Panc1 (cell line): ENCODE measurements around the gene THRB. TPM values are rescaled to one million over a fixed set of nuclear protein-coding genes. Genes with fewer than 3 reads are reported as not detected.

Source experiments
- ATAC-seq: fragments of 200-7000 bp; cut with Tn5 transposase; 2 replicates; pipeline ENCODE4 v1.9.1; 2020; ENCODE audit warnings: mild to moderate bottlenecking, moderate library complexity
- BruUV-seq: library from RNA; stranded (reverse); fragments of 400-500 nt; replicated peaks from 2 replicates; lab custom pipeline; 2021; lab: Mats Ljungman, UMichigan
- CTCF ChIA-PET: fragments of 300-600 bp; sonication (Branson Sonifier 250); formaldehyde crosslinking; loops from one replicate; lab custom pipeline; 2022; ENCODE audit warnings: antibody characterized with exemption; lab: Charles Lee
- POLR2A ChIA-PET: fragments of 300-600 bp; sonication (Branson Sonifier 250); formaldehyde crosslinking; loops from one replicate; lab custom pipeline; 2022; ENCODE audit warnings: antibody characterized with exemption; lab: Charles Lee
- DNase-seq: peaks from one replicate; pipeline ENCODE4 v3.0.0-alpha.2; 2010; ENCODE audit warnings: low read depth, low spot score
- H3K27ac ChIP-seq: 2 replicates; pipeline ENCODE4 v1.5.1; 2011; ENCODE audit warnings: mild to moderate bottlenecking, low read length, inconsistent platforms
- H3K27me3 ChIP-seq: fragments of 200-500 bp; sonication (Bioruptor generic); 2 replicates; pipeline ENCODE4 v1.6.0; 2014; ENCODE audit warnings: low read length, inconsistent platforms; ENCODE audit not compliant: control insufficient read depth, insufficient read depth
- H3K36me3 ChIP-seq: fragments of 200-500 bp; sonication (Bioruptor generic); 2 replicates; pipeline ENCODE4 v1.5.1; 2014; ENCODE audit warnings: inconsistent platforms, mild to moderate bottlenecking, low read length, moderate library complexity; ENCODE audit not compliant: control insufficient read depth, insufficient read depth
- H3K4me1 ChIP-seq: 2 replicates; pipeline ENCODE4 v1.5.1; 2011; ENCODE audit warnings: inconsistent platforms, mild to moderate bottlenecking, low read length, moderate library complexity; ENCODE audit not compliant: control insufficient read depth, insufficient read depth
- H3K4me3 ChIP-seq, 2 experiments: 2 replicates each; pipeline ENCODE4 v1.5.1; 2011 to 2012; ENCODE audit warnings: low read depth in 2 of 2, low read length in 2 of 2, mild to moderate bottlenecking in 2 of 2, inconsistent platforms in 1 of 2, moderate library complexity in 1 of 2
- H3K9me3 ChIP-seq: fragments of 200-500 bp; sonication (Bioruptor generic); 2 replicates; pipeline ENCODE4 v1.5.1; 2014; ENCODE audit warnings: low read depth, mild to moderate bottlenecking, inconsistent platforms, low read length, moderate library complexity; ENCODE audit not compliant: control insufficient read depth, insufficient read depth
- POLR2AphosphoS5 ChIP-seq: IDR thresholded peaks from 2 replicates; pipeline ENCODE4 v1.6.1; 2012; ENCODE audit warnings: mild to moderate bottlenecking, low read depth, low read length, moderate library complexity
- SIN3A ChIP-seq: IDR thresholded peaks from 2 replicates; pipeline ENCODE4 v1.6.1; 2012; ENCODE audit warnings: low read depth, mild to moderate bottlenecking, low read length, moderate library complexity, borderline replicate concordance; ENCODE audit not compliant: insufficient read depth
- TCF7L2 ChIP-seq: IDR thresholded peaks from 2 replicates; pipeline ENCODE4 v1.6.1; 2011; ENCODE audit warnings: mild to moderate bottlenecking, low read depth, low read length, inconsistent platforms
- in situ Hi-C: cut with HindIII; loops from 2 replicates; pipeline ENCODE4 v1.10.0; 2016; ENCODE audit warnings: low sequenced_read_pairs, low pct_unique_long_range_greater_than_20kb
- intact Hi-C: fragments of 100-400 bp; cut with micrococcal nuclease; formaldehyde crosslinking; loops from one replicate; pipeline ENCODE4 v1.10.0; 2022; ENCODE audit not compliant: unreplicated experiment
- total RNA-seq: library from RNA; stranded (reverse); gene quantifications from one replicate; pipeline ENCODE4 v1.2.1, GENCODE V29; 2021; ENCODE audit not compliant: unreplicated experiment
- TF ChIP-seq, protein P1 (sequence below): fragments of 450-650 bp; IDR thresholded peaks from 2 replicates; pipeline ENCODE4 v1.5.1; 2017; ENCODE audit warnings: mild to moderate bottlenecking
- TF ChIP-seq, protein P2 (sequence below), 2 experiments: IDR thresholded peaks; 2 replicates each; pipeline ENCODE4 v1.6.1; 2011 to 2012; ENCODE audit warnings: low read depth in 2 of 2, control low read depth in 1 of 2, low read length in 1 of 2, mild to moderate bottlenecking in 1 of 2, moderate library complexity in 1 of 2; ENCODE audit not compliant: insufficient read depth in 1 of 2

THRB gene
- total RNA-seq, 1 experiment from 2014 or later = 3.9 TPM

DNA sequence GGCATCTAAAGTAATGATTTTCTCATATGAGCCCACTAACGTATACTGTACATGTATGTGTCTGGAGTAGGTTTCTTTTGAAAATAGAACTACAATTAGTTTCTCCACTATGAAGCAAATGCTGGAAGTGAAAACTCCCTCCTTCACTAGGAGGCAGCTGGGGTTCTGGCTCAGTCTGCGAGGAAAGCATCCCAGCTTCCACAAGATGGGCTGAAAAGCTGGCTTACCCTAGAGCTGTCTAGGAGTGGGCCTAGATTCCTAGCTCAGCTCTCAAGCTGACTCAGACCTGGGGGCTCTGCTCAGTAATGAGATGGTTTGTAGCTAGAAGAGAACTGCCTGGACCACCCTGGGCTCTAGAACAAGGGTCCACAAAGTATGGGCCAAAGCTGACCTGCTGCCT, 268.3 kb downstream of the THRB start:
- ATAC-seq (no peak), DNase-seq (no peak)
- in situ Hi-C loops (no loop called here), intact Hi-C loops (no loop called here)
- Histone ChIP-seq H3K27ac (no peak overlapping the region), H3K4me1 (no peaks in the 10 kb centered on the region), H3K9me3 (no peaks in the 10 kb centered on the region), H3K4me3 (no peak overlapping the region), H3K27me3 (no peaks in the 10 kb centered on the region), H3K36me3 (no peaks in the 10 kb centered on the region)
- TF ChIP-seq SIN3A (no peak), POLR2AphosphoS5 (no peak), TCF7L2 (no peak)
- TF ChIP-seq, protein P1, sequence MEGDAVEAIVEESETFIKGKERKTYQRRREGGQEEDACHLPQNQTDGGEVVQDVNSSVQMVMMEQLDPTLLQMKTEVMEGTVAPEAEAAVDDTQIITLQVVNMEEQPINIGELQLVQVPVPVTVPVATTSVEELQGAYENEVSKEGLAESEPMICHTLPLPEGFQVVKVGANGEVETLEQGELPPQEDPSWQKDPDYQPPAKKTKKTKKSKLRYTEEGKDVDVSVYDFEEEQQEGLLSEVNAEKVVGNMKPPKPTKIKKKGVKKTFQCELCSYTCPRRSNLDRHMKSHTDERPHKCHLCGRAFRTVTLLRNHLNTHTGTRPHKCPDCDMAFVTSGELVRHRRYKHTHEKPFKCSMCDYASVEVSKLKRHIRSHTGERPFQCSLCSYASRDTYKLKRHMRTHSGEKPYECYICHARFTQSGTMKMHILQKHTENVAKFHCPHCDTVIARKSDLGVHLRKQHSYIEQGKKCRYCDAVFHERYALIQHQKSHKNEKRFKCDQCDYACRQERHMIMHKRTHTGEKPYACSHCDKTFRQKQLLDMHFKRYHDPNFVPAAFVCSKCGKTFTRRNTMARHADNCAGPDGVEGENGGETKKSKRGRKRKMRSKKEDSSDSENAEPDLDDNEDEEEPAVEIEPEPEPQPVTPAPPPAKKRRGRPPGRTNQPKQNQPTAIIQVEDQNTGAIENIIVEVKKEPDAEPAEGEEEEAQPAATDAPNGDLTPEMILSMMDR = no peak
- TF ChIP-seq, protein P2, sequence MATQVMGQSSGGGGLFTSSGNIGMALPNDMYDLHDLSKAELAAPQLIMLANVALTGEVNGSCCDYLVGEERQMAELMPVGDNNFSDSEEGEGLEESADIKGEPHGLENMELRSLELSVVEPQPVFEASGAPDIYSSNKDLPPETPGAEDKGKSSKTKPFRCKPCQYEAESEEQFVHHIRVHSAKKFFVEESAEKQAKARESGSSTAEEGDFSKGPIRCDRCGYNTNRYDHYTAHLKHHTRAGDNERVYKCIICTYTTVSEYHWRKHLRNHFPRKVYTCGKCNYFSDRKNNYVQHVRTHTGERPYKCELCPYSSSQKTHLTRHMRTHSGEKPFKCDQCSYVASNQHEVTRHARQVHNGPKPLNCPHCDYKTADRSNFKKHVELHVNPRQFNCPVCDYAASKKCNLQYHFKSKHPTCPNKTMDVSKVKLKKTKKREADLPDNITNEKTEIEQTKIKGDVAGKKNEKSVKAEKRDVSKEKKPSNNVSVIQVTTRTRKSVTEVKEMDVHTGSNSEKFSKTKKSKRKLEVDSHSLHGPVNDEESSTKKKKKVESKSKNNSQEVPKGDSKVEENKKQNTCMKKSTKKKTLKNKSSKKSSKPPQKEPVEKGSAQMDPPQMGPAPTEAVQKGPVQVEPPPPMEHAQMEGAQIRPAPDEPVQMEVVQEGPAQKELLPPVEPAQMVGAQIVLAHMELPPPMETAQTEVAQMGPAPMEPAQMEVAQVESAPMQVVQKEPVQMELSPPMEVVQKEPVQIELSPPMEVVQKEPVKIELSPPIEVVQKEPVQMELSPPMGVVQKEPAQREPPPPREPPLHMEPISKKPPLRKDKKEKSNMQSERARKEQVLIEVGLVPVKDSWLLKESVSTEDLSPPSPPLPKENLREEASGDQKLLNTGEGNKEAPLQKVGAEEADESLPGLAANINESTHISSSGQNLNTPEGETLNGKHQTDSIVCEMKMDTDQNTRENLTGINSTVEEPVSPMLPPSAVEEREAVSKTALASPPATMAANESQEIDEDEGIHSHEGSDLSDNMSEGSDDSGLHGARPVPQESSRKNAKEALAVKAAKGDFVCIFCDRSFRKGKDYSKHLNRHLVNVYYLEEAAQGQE (IDR thresholded peaks at IDR 0.05; ENCODE audit: insufficient read depth in 1 of 2, low read depth in 2 of 2, low read length in 1 of 2) = no peak
- CTCF ChIA-PET = no interaction called here
- POLR2A ChIA-PET = interaction anchor here (0.7 kb wide), 1 partner anchor 36 kb away, joined by 3 read pairs; no protein-coding TSS in a partner anchor
- no TSS peak for BruUV-seq

DNA sequence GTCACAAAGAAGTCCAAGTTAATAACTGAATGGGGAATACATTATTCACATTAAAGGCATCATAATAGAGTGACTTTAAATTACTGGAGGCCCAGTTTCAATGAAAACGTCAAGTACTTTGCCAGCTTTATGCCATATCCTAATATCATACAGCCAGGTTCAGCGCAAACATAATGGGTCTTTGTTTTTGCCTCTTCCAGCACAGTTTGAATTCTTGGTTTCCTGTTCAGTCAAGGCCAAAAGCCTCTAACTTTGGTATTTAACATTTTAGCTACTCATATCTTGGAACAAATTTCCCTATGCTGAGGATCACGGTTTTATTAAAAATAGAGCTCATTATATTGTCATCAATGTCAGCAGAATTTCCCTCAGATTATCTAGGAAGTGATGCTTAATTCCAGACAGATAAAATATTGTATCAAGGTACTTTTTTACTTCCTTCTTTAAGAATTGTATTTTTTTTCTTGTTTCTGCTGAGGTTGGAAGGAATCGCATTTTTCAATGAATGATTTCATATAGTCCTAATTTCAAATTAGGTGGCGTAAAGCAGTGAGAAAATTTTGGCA, 269.2 kb downstream of the THRB start:
- POLR2A ChIA-PET = interaction anchor here (0.7 kb wide), 1 partner anchor 35 kb away, joined by 3 read pairs; no protein-coding TSS in a partner anchor
- no peaks in the 10 kb centered on the region for H3K9me3 ChIP-seq
- no peak overlapping the region for H3K27ac ChIP-seq
- H3K4me1 ChIP-seq = no peaks in the 10 kb centered on the region
- no peak overlapping the region for H3K4me3 ChIP-seq
- CTCF ChIA-PET = no interaction called here
- intact Hi-C loops = no loop called here
- in situ Hi-C loops = no loop called here
- BruUV-seq = no TSS peak
- no peaks in the 10 kb centered on the region for H3K36me3 ChIP-seq
- no peak for ATAC-seq
- no peaks in the 10 kb centered on the region for H3K27me3 ChIP-seq
- TF ChIP-seq, protein P1 = no peak
- TF ChIP-seq, protein P2 (IDR thresholded peaks at IDR 0.05; ENCODE audit: insufficient read depth in 1 of 2, low read depth in 2 of 2, low read length in 1 of 2) = no peak
- TF ChIP-seq SIN3A (no peak), POLR2AphosphoS5 (no peak), TCF7L2 (no peak)
- DNase-seq = no peak
